Keratinocyte (primary cell): Measurements from ENCODE around the gene DIPK1B. TPM values are rescaled to one million over a fixed set of nuclear protein-coding genes. Genes with fewer than 3 reads are reported as not detected.
A peak's percentile ranks its signal among the peaks of the same experiment; 100 is the strongest.

ENCODE experiments used
- DNase-seq: peaks from one replicate; pipeline ENCODE4 v3.0.0-alpha.2; 2011; ENCODE audit warnings: low read depth, missing footprints, low spot score
- FAIRE-seq: peaks from 2 replicates; lab custom pipeline; 2011; peaks lifted over from hg19 to GRCh38; lab: Jason Lieb, UNC
- H2AFZ ChIP-seq: 2 replicates; pipeline ENCODE4 v1.6.0; 2012; ENCODE audit warnings: low read length, control low read depth, inconsistent platforms; ENCODE audit not compliant: control insufficient read depth
- H3K27ac ChIP-seq: 2 replicates; pipeline ENCODE4 v1.5.1; 2011; ENCODE audit warnings: low read length; ENCODE audit not compliant: control insufficient read depth, insufficient read depth
- H3K27me3 ChIP-seq: 3 replicates; pipeline ENCODE4 v1.6.0; 2011; ENCODE audit warnings: low read length; ENCODE audit not compliant: control insufficient read depth, insufficient read depth; ENCODE audit errors: extremely low read depth
- H3K36me3 ChIP-seq, 2 experiments: 2 replicates in 1 of 2; 3 replicates in 1 of 2; pipeline ENCODE4 v1.5.1; 2011; ENCODE audit warnings: low read length in 2 of 2, mild to moderate bottlenecking in 1 of 2; ENCODE audit not compliant: control insufficient read depth in 2 of 2, insufficient read depth in 2 of 2; ENCODE audit errors: extremely low read depth in 1 of 2
- H3K4me1 ChIP-seq: 3 replicates; pipeline ENCODE4 v1.5.1; 2011; ENCODE audit warnings: low read length; ENCODE audit not compliant: control insufficient read depth, insufficient read depth; ENCODE audit errors: extremely low read depth
- H3K4me2 ChIP-seq: 3 replicates; pipeline ENCODE4 v1.6.0; 2011; ENCODE audit warnings: low read depth, low read length; ENCODE audit not compliant: control insufficient read depth, insufficient read depth; ENCODE audit errors: extremely low read depth
- H3K4me3 ChIP-seq, 3 experiments: fragments of 200-600 bp in 1 of 3; sonication (generic) in 1 of 3; 2 replicates in 2 of 3; 3 replicates in 1 of 3; pipeline ENCODE4 v1.5.1; 2011 to 2016; ENCODE audit warnings: low read length in 3 of 3, mild to moderate bottlenecking in 3 of 3, control low read depth in 2 of 3, inconsistent platforms in 1 of 3, low read depth in 1 of 3, mixed read lengths in 1 of 3, mixed run types in 1 of 3, moderate library complexity in 1 of 3; ENCODE audit not compliant: control insufficient read depth in 2 of 3, insufficient read depth in 2 of 3; ENCODE audit errors: extremely low read depth in 1 of 3
- H3K79me2 ChIP-seq: 2 replicates; pipeline ENCODE4 v1.6.0; 2012; ENCODE audit warnings: low read length; ENCODE audit not compliant: control insufficient read depth, insufficient read depth
- H3K9ac ChIP-seq: 3 replicates; pipeline ENCODE4 v1.6.0; 2011; ENCODE audit warnings: low read length; ENCODE audit not compliant: control insufficient read depth, insufficient read depth; ENCODE audit errors: extremely low read depth
- H3K9me1 ChIP-seq: 3 replicates; pipeline ENCODE4 v1.6.0; 2011; ENCODE audit warnings: low read length; ENCODE audit not compliant: control insufficient read depth, insufficient read depth; ENCODE audit errors: extremely low read depth
- H3K9me3 ChIP-seq: 2 replicates; pipeline ENCODE4 v1.5.1; 2012; ENCODE audit warnings: low read depth, low read length; ENCODE audit not compliant: control insufficient read depth
- H4K20me1 ChIP-seq: 3 replicates; pipeline ENCODE4 v1.6.0; 2011; ENCODE audit warnings: low read length; ENCODE audit not compliant: control insufficient read depth, insufficient read depth; ENCODE audit errors: extremely low read depth
- CTCF ChIP-seq, 3 experiments: IDR thresholded peaks in 1 of 3; conservative IDR thresholded peaks in 1 of 3; optimal IDR thresholded peaks in 1 of 3; 2 replicates in 2 of 3; 3 replicates in 1 of 3; pipeline versions ENCODE3 to v1.5.1; 2011; ENCODE audit warnings: low read length in 3 of 3, mild to moderate bottlenecking in 3 of 3, moderate library complexity in 2 of 3, control low read depth in 1 of 3, inconsistent platforms in 1 of 3; ENCODE audit not compliant: insufficient read depth in 2 of 3; ENCODE audit errors: extremely low read depth in 1 of 3
- EZH2 ChIP-seq: IDR thresholded peaks from one replicate; pipeline ENCODE4 v1.6.1; 2012; ENCODE audit warnings: inconsistent platforms, mild to moderate bottlenecking, low read length, moderate library complexity
- dilution Hi-C: fragments of 300-500 bp; cut with MboI; formaldehyde crosslinking; loops from one replicate; pipeline ENCODE4 v1.7.0; 2020; ENCODE audit warnings: low sequenced_read_pairs; ENCODE audit not compliant: extremely low pct_ligation_motif_present
- polyA plus RNA-seq, 5 experiments: library from polyadenylated mRNA; depleted of rRNA in 3 of 5; stranded (reverse) in 3 of 5; stranded (forward) in 1 of 5; unstranded in 1 of 5; fragments of >200 nt; gene quantifications; 1 replicate in 1 of 5; 2 replicates in 3 of 5; 3 replicates in 1 of 5; pipeline versions ENCODE4 v1.2.1 to v1.2.3, GENCODE V29; 2011 to 2012; ENCODE audit warnings: missing spikeins in 2 of 5, low read depth in 1 of 5, low replicate concordance in 1 of 5

The DIPK1B gene
- polyA plus RNA-seq, 1 donor (not counting 4 experiments of a cell fraction or from before 2014, with no cell fraction given), result not detected

GRCh38 chr9:136693490-136694162 is 18.7 kb upstream of the DIPK1B start:
- no peaks in the 10 kb centered on the region for H3K79me2 ChIP-seq
- H3K9ac ChIP-seq, result no peak overlapping the region
- H3K27ac ChIP-seq, result peak overlapping the region; percentile 7
- peaks cover 17% of the 10 kb centered on the region for H3K4me1 ChIP-seq
- no peaks in the 10 kb centered on the region for H3K9me3 ChIP-seq
- TF ChIP-seq CTCF (optimal IDR thresholded peaks at IDR 0.05 in 1 of 3, IDR thresholded peaks at IDR 0.05 in 1 of 3, conservative IDR thresholded peaks at IDR 0.05 in 1 of 3; ENCODE audit: extremely low read depth in 1 of 3, insufficient read depth in 2 of 3, low read length in 3 of 3), result no peak
- no peak for TF ChIP-seq EZH2
- H3K27me3 ChIP-seq, result peaks cover 14% of the 10 kb centered on the region
- H3K36me3 ChIP-seq, result no peaks in the 10 kb centered on the region
- DNase-seq, result peak; percentile 78
- peak; percentile 71 for FAIRE-seq
- no peak overlapping the region for H3K4me3 ChIP-seq
- peaks cover 5% of the 10 kb centered on the region for H4K20me1 ChIP-seq
- dilution Hi-C loops, result no loop called here
- no peak overlapping the region for H2AFZ ChIP-seq
- H3K4me2 ChIP-seq, result peak overlapping the region; percentile 54
- H3K9me1 ChIP-seq, result no peaks in the 10 kb centered on the region

DNA sequence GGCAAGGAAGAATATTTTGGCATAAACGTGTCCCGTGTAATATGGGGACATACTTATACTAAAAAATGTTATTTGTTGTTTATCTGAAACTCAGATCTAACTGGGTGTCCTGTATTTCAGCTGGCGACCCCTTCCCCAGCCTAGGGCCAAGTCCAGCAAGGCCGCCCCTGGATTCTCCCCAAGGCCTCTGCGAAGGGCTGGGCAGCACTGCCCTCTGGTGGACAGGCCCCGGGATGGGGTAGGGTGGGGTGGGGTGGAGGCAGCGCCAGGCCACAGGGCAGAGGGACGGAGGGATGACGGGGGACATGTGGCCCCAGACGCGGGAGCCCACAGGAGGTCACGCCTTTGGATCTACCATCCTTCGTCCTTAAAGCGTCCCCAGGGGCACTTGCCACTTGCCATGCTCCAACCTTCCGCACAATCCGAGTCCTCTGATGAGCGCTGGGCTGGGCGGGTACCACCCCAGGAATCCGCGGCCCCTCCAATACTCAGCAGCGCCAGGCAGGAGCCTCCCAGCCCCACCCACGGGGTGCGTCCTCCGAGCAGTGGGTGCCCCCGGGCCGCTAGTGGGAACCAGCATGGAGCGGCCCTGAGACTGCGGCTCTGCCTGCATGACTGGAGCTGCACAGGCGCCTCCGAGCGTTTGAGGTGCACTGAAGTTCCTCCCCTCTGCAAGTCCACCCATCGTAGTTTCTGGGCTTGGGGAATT is 18.1 kb upstream of the DIPK1B start:
- no peak overlapping the region for H3K9ac ChIP-seq
- peaks cover 5% of the 10 kb centered on the region for H4K20me1 ChIP-seq
- no peak for FAIRE-seq
- H3K4me2 ChIP-seq, result peak overlapping the region; percentile 54
- H3K27ac ChIP-seq, result peak overlapping the region; percentile 7
- no peaks in the 10 kb centered on the region for H3K79me2 ChIP-seq
- H3K36me3 ChIP-seq, result no peaks in the 10 kb centered on the region
- peaks cover 14% of the 10 kb centered on the region for H3K27me3 ChIP-seq
- TF ChIP-seq CTCF (optimal IDR thresholded peaks at IDR 0.05 in 1 of 3, IDR thresholded peaks at IDR 0.05 in 1 of 3, conservative IDR thresholded peaks at IDR 0.05 in 1 of 3; ENCODE audit: extremely low read depth in 1 of 3, insufficient read depth in 2 of 3, low read length in 3 of 3), result peak in 2 of 3 experiments; percentile 55 to 90
- TF ChIP-seq EZH2, result no peak
- H3K4me1 ChIP-seq, result peaks cover 17% of the 10 kb centered on the region
- no peaks in the 10 kb centered on the region for H3K9me3 ChIP-seq
- dilution Hi-C loops, result no loop called here
- no peak for DNase-seq
- H3K9me1 ChIP-seq, result no peaks in the 10 kb centered on the region
- H2AFZ ChIP-seq, result no peak overlapping the region
- H3K4me3 ChIP-seq, result peak overlapping the region in 1 of 3 experiments; percentile 34
